Chondrocyte (in vitro differentiated cells): ENCODE results near the gene GOLT1B. TPM values are rescaled to one million over a fixed set of nuclear protein-coding genes. Genes with fewer than 3 reads are reported as not detected.

Experiments
- DNase-seq: peaks from one replicate; pipeline ENCODE4 v3.0.0; 2021; ENCODE audit warnings: mixed read lengths, low spot score
- H3K27ac Mint-ChIP-seq: one replicate; pipeline ENCODE4 v1.8.0; 2021; ENCODE audit warnings: mild to moderate bottlenecking, moderate library complexity, mixed read lengths; ENCODE audit not compliant: unreplicated experiment
- H3K27me3 Mint-ChIP-seq: 2 replicates; pipeline ENCODE4 v1.8.0; 2021; ENCODE audit warnings: low read depth, mixed read lengths
- H3K36me3 Mint-ChIP-seq: 2 replicates; pipeline ENCODE4 v1.8.0; 2021; ENCODE audit warnings: low read depth, mixed read lengths
- H3K4me1 Mint-ChIP-seq: 2 replicates; pipeline ENCODE4 v1.8.0; 2021; ENCODE audit warnings: low read depth, mild to moderate bottlenecking, mixed read lengths
- H3K4me3 Mint-ChIP-seq: one replicate; pipeline ENCODE4 v1.8.0; 2021; ENCODE audit warnings: mild to moderate bottlenecking, moderate library complexity, mixed read lengths; ENCODE audit not compliant: unreplicated experiment
- H3K9me3 Mint-ChIP-seq: 2 replicates; pipeline ENCODE4 v1.8.0; 2021; ENCODE audit warnings: low read depth, mixed read lengths
- CTCF ChIP-seq: fragments of 200-600 bp; sonication (generic); IDR thresholded peaks from 2 replicates; pipeline ENCODE4 v1.5.0; 2021; ENCODE audit warnings: antibody characterized with exemption, mild to moderate bottlenecking, moderate library complexity
- total RNA-seq: library from RNA; stranded (reverse); gene quantifications from 3 replicates; pipeline ENCODE4 v1.2.1, GENCODE V29; 2021

GOLT1B gene
- total RNA-seq, 1 donor from 2014 or later: 84.8 TPM

GRCh38 chr12:21547437-21547836, 45.8 kb downstream of the GOLT1B start:
- Mint-ChIP-seq H3K27me3 (no peaks in the 10 kb centered on the region), H3K9me3 (no peaks in the 10 kb centered on the region), H3K36me3 (no peaks in the 10 kb centered on the region), H3K4me1 (no peaks in the 10 kb centered on the region), H3K27ac (no peak overlapping the region), H3K4me3 (no peak overlapping the region)
- DNase-seq: no peak
- no peak for TF ChIP-seq CTCF

GRCh38 chr12:21551841-21552465, 50.4 kb downstream of the GOLT1B start:
- no peaks in the 10 kb centered on the region for H3K36me3 Mint-ChIP-seq
- H3K4me3 Mint-ChIP-seq: no peak overlapping the region
- H3K9me3 Mint-ChIP-seq: no peaks in the 10 kb centered on the region
- no peaks in the 10 kb centered on the region for H3K27me3 Mint-ChIP-seq
- no peak for DNase-seq
- no peak overlapping the region for H3K27ac Mint-ChIP-seq
- no peak for TF ChIP-seq CTCF
- no peaks in the 10 kb centered on the region for H3K4me1 Mint-ChIP-seq

GRCh38 chr12:21552635-21553328, 51.2 kb downstream of the GOLT1B start:
- Mint-ChIP-seq H3K4me3 (no peak overlapping the region), H3K27me3 (no peaks in the 10 kb centered on the region), H3K27ac (no peak overlapping the region), H3K36me3 (no peaks in the 10 kb centered on the region), H3K4me1 (no peaks in the 10 kb centered on the region), H3K9me3 (no peaks in the 10 kb centered on the region)
- no peak for DNase-seq
- no peak for TF ChIP-seq CTCF

GRCh38 chr12:21553329-21553675, 51.7 kb downstream of the GOLT1B start:
- no peak for TF ChIP-seq CTCF
- DNase-seq: no peak
- Mint-ChIP-seq H3K4me1 (no peaks in the 10 kb centered on the region), H3K27me3 (no peaks in the 10 kb centered on the region), H3K27ac (no peak overlapping the region), H3K36me3 (no peaks in the 10 kb centered on the region), H3K9me3 (no peaks in the 10 kb centered on the region), H3K4me3 (no peak overlapping the region)

- no peak for TF ChIP-seq CTCF
- Mint-ChIP-seq H3K27me3 (no peaks in the 10 kb centered on the region), H3K4me1 (peaks cover 13% of the 10 kb centered on the region), H3K9me3 (no peaks in the 10 kb centered on the region), H3K36me3 (no peaks in the 10 kb centered on the region), H3K27ac (no peak overlapping the region), H3K4me3 (no peak overlapping the region)
- no peak for DNase-seq
Observed at GRCh38 chr12:21558100-21558679, 56.6 kb downstream of the GOLT1B start.
